ENCODE data around the gene PXMP2. TPM values are rescaled to one million over a fixed set of nuclear protein-coding genes. Genes with fewer than 3 reads are reported as not detected.

The PXMP2 gene
- total and polyA plus RNA-seq, 2 of the 8 experiments (the other 6 are each of a cell fraction or from before 2014, with no cell fraction given): 13.8 to 15.1 TPM

GRCh38 chr12:132664206-132665148, 22.9 kb upstream of the PXMP2 start:
- H3K56ac ChIP-seq (replicated peaks; ENCODE audit: insufficient read length, low read depth, low read length): no peak overlapping the region
- peaks cover 11 to 16% of the 10 kb centered on the region in 2 experiments for H4K20me1 ChIP-seq (replicated peaks in 1 of 2; ENCODE audit: control insufficient read depth in 1 of 2, insufficient read depth in 2 of 2, low read length in 2 of 2)
- no peak overlapping the region for H2BK20ac ChIP-seq (ENCODE audit: low read length)
- no peak overlapping the region for H3K9ac ChIP-seq (replicated peaks in 1 of 4; ENCODE audit: extremely low read depth in 1 of 4, low read depth in 3 of 4, low read length in 3 of 4)
- H2BK15ac ChIP-seq (ENCODE audit: low read length): no peak overlapping the region
- no peak overlapping the region for H2AFZ ChIP-seq (ENCODE audit: low read length)
- no peak overlapping the region for H4K91ac ChIP-seq (replicated peaks; ENCODE audit: insufficient read length, low read length)
- H2BK5ac ChIP-seq (ENCODE audit: low read depth, low read length): no peak overlapping the region
- H3K4me3 ChIP-seq (ENCODE audit: extremely low read depth in 1 of 4, insufficient read depth in 2 of 4, low read depth in 3 of 4, low read length in 4 of 4): no peak overlapping the region
- H3K36me3 ChIP-seq (ENCODE audit: control insufficient read depth in 2 of 4, insufficient read depth in 4 of 4, low read length in 3 of 4): peaks cover 56 to 95% (median 86%) of the 10 kb centered on the region in 4 experiments
- TF ChIP-seq EZH2 (IDR thresholded peaks at IDR 0.05; ENCODE audit: low read depth, low read length, severe bottlenecking) (no peak), RFX5 (IDR thresholded peaks at IDR 0.05; ENCODE audit: borderline replicate concordance, low read depth, low read length) (no peak), TEAD4 (IDR thresholded peaks at IDR 0.05; ENCODE audit: low read depth, low read length) (no peak), ATF2 (IDR thresholded peaks at IDR 0.05; ENCODE audit: low read length) (no peak)
- H3K79me1 ChIP-seq (ENCODE audit: low read depth, low read length): no peaks in the 10 kb centered on the region; the same call in 1 of the 2 replicates
- H3K18ac ChIP-seq (ENCODE audit: extremely low read depth, low read length): no peak overlapping the region
- H4K5ac ChIP-seq (ENCODE audit: insufficient read length, low read depth, low read length): no peak overlapping the region
- H3K4me2 ChIP-seq (ENCODE audit: insufficient read depth in 1 of 2, low read depth in 2 of 2, low read length in 2 of 2): no peak overlapping the region
- no peak overlapping the region for H3K23ac ChIP-seq (ENCODE audit: insufficient read length)
- 89% methylated on average over 21 of the region's 21 CpGs; no CpG with 5 or more reads in 1 of the 2 experiments for WGBS, 2 experiments (ENCODE audit: extremely low coverage in 1 of 2, insufficient coverage in 1 of 2, insufficient read length in 1 of 2, insufficient replicate concordance in 2 of 2, low coverage in 1 of 2, low lambda C conversion rate in 2 of 2, missing lambda C conversion rate in 1 of 2)
- H3K14ac ChIP-seq (ENCODE audit: insufficient read length): no peak overlapping the region
- no peaks in the 10 kb centered on the region; a peak in 1 of 7 replicates for H3K27me3 ChIP-seq (replicated peaks in 1 of 4; ENCODE audit: control insufficient read depth in 3 of 4, extremely low read depth in 1 of 4, insufficient read depth in 3 of 4, low read length in 3 of 4)
- H3K23me2 ChIP-seq (ENCODE audit: low read depth, low read length): no peaks in the 10 kb centered on the region
- H3K4me1 ChIP-seq (replicated peaks in 1 of 4; ENCODE audit: control insufficient read depth in 3 of 4, insufficient read depth in 4 of 4, low read length in 3 of 4): no peaks in the 10 kb centered on the region
- no peak overlapping the region for H2BK120ac ChIP-seq (replicated peaks; ENCODE audit: low read depth, low read length)
- FAIRE-seq (no peak), DNase-seq (ENCODE audit: low read depth in 1 of 2, low spot score in 2 of 2) (no peak)
- H3K4ac ChIP-seq (replicated peaks; ENCODE audit: insufficient read length, low read depth, low read length): no peak overlapping the region
- CTCF ChIA-PET (ENCODE audit: partially characterized antibody): interaction anchor here (0.8 to 1.7 kb wide), 3 partner anchors 19 to 43 kb away, joined by 3 to 4 read pairs (median 3); no protein-coding TSS in a partner anchor
- no peaks in the 10 kb centered on the region for H3K79me2 ChIP-seq (ENCODE audit: control insufficient read depth in 1 of 2, insufficient read depth in 2 of 2, low read length in 2 of 2)
- H2BK12ac ChIP-seq (ENCODE audit: low read depth, low read length): no peak overlapping the region
- POLR2A ChIA-PET (ENCODE audit: partially characterized antibody): interaction anchor here (1.0 to 1.6 kb wide), 2 partner anchors 12 to 27 kb away, joined by 3 read pairs; no protein-coding TSS in a partner anchor
- H2AK5ac ChIP-seq (ENCODE audit: low read depth, low read length): no peak overlapping the region
- H3K9me3 ChIP-seq (ENCODE audit: insufficient read depth in 2 of 2, low read depth in 1 of 2, low read length in 1 of 2): no peaks in the 10 kb centered on the region
- H4K8ac ChIP-seq (ENCODE audit: extremely low read depth, insufficient read depth, low read length): no peak overlapping the region
- no peak overlapping the region for H3K27ac ChIP-seq (ENCODE audit: low read depth, low read length)
